Colonic mucosa (tissue), 4 donors: Measurements from ENCODE around the gene TPBGL. TPM values are rescaled to one million over a fixed set of nuclear protein-coding genes. Genes with fewer than 3 reads are reported as not detected.

Experiments used
- DNase-seq: peaks from one replicate; pipeline ENCODE4 v3.0.0-alpha.2; 2020
- H3K27ac ChIP-seq: fragments of 200-600 bp; one replicate; pipeline ENCODE4 v1.8.0; 2021
- H3K27me3 ChIP-seq: fragments of 200-600 bp; one replicate; pipeline ENCODE4 v1.8.0; 2021
- H3K36me3 ChIP-seq: fragments of 200-600 bp; one replicate; pipeline ENCODE4 v1.8.0; 2021
- H3K4me1 ChIP-seq: fragments of 200-600 bp; one replicate; pipeline ENCODE4 v1.8.0; 2021; ENCODE audit warnings: mild to moderate bottlenecking
- H3K4me3 ChIP-seq: fragments of 200-600 bp; one replicate; pipeline ENCODE4 v1.8.0; 2021
- H3K9ac ChIP-seq, 2 donors: one replicate each; pipeline ENCODE4 v1.7.0; 2013; ENCODE audit warnings: control low read depth in 2 of 2, low read depth in 2 of 2, low read length in 2 of 2
- H3K9me3 ChIP-seq: fragments of 200-600 bp; one replicate; pipeline ENCODE4 v1.8.0; 2021
- intact Hi-C: fragments of 100-400 bp; cut with DNase I; formaldehyde crosslinking; loops from one replicate; pipeline ENCODE4 v1.14.1; 2022
- total RNA-seq, 2 donors: library from RNA; stranded (reverse); fragmentation: NEBNext Ultra II Directional in 1 of 2; extraction: Animal tissue kit (Norgen Biotek cat#: 25700) in 1 of 2; gene quantifications; one replicate each; pipeline ENCODE4 v1.2.1, GENCODE V29; 2021
- TF ChIP-seq, protein P1 (sequence below): fragments of 200-600 bp; IDR thresholded peaks from one replicate; pipeline ENCODE4 v1.8.0; 2022; ENCODE audit warnings: antibody characterized with exemption, mild to moderate bottlenecking
- donor health status: healthy.
- donor health status: DM: no; HTN: no; CAD: no.
- donor health status: DM: no; HTN: no; CAD: no.

Gene TPBGL
- total RNA-seq, 2 donors from 2014 or later = 0.11 to 0.15 TPM

- Histone ChIP-seq H3K9ac (no peak overlapping the region), H3K4me3 (no peak overlapping the region), H3K36me3 (no peaks in the 10 kb centered on the region), H3K27ac (no peak overlapping the region), H3K9me3 (no peaks in the 10 kb centered on the region), H3K4me1 (peaks cover 6% of the 10 kb centered on the region), H3K27me3 (peaks cover 28% of the 10 kb centered on the region)
- DNase-seq = no peak
- intact Hi-C loops = no loop called here
- TF ChIP-seq, protein P1, sequence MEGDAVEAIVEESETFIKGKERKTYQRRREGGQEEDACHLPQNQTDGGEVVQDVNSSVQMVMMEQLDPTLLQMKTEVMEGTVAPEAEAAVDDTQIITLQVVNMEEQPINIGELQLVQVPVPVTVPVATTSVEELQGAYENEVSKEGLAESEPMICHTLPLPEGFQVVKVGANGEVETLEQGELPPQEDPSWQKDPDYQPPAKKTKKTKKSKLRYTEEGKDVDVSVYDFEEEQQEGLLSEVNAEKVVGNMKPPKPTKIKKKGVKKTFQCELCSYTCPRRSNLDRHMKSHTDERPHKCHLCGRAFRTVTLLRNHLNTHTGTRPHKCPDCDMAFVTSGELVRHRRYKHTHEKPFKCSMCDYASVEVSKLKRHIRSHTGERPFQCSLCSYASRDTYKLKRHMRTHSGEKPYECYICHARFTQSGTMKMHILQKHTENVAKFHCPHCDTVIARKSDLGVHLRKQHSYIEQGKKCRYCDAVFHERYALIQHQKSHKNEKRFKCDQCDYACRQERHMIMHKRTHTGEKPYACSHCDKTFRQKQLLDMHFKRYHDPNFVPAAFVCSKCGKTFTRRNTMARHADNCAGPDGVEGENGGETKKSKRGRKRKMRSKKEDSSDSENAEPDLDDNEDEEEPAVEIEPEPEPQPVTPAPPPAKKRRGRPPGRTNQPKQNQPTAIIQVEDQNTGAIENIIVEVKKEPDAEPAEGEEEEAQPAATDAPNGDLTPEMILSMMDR = no peak
These were observed 2.4 kb downstream of the TPBGL start for GRCh38 chr11:75242722-75243600.

GRCh38 chr11:75244052-75244814 is 3.7 kb downstream of the TPBGL start:
- Histone ChIP-seq H3K27ac (no peak overlapping the region), H3K4me3 (no peak overlapping the region), H3K9me3 (no peaks in the 10 kb centered on the region), H3K36me3 (no peaks in the 10 kb centered on the region), H3K27me3 (peaks cover 28% of the 10 kb centered on the region), H3K9ac (no peak overlapping the region), H3K4me1 (peaks cover 6% of the 10 kb centered on the region)
- TF ChIP-seq, protein P1 = no peak
- intact Hi-C loops = no loop called here
- no peak for DNase-seq

- H3K27me3 ChIP-seq = peaks cover 18% of the 10 kb centered on the region
These were observed 4.9 kb downstream of the TPBGL start for GRCh38 chr11:75245356-75246005.

DNA sequence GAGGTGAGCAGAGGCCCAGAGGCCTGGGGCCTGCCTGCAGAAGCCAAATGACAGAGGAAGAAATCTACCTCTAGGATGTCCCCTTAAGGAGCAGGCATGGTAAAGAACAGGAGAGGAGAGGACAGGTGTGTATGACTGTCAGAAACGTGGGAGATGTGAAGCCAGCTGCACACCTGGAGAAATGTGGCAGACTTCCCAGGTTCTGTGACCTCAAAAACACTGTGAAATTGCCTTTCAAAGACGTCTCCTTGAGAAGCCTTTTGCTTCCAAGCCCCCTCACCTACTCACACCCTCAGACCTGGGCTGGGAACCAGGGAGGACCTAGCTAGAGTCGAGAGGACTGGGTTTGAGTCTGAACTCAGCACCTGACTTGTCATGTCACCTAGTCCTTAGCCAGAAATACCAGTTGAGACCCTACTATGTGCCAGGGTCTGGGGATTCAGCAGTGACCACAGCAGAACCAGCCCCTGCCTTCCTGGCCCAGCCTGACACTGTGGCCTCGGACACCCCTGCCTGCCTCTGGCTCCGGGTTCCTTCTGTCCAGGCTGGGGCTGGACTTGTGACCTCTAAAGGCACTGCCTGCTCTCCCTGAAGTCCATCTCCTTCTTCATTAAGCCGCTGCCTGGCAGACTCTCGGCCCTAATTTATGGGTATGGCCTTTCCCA is 5.6 kb downstream of the TPBGL start:
- TF ChIP-seq, protein P1 = no peak
- no peaks in the 10 kb centered on the region for H3K9me3 ChIP-seq
- DNase-seq = no peak
- peaks cover 11% of the 10 kb centered on the region for H3K27me3 ChIP-seq
- intact Hi-C loops = loop anchor here (5.0 kb wide), 1 partner anchor 319 kb away; no protein-coding TSS in a partner anchor
- no peak overlapping the region for H3K27ac ChIP-seq
- no peak overlapping the region for H3K4me3 ChIP-seq
- H3K9ac ChIP-seq = no peak overlapping the region
- no peaks in the 10 kb centered on the region for H3K36me3 ChIP-seq
- no peaks in the 10 kb centered on the region for H3K4me1 ChIP-seq

More at GRCh38 chr11:75245356-75246005, 4.9 kb downstream of the TPBGL start:
- H3K9me3 ChIP-seq = no peaks in the 10 kb centered on the region
- no peak overlapping the region for H3K9ac ChIP-seq
- intact Hi-C loops = loop anchor here (5.0 kb wide), 1 partner anchor 318 kb away; no protein-coding TSS in a partner anchor
- H3K4me1 ChIP-seq = peaks cover 2% of the 10 kb centered on the region
- DNase-seq = no peak
- TF ChIP-seq, protein P1 = no peak
- no peak overlapping the region for H3K27ac ChIP-seq
- H3K4me3 ChIP-seq = no peak overlapping the region
- H3K36me3 ChIP-seq = no peaks in the 10 kb centered on the region
